ENCODE results near the gene IL11.

The IL11 gene

GRCh38 chr19:55345818-55346724 is 24.2 kb downstream of the IL11 start:
- peaks cover 59% of the 10 kb centered on the region for H3K36me3 ChIP-seq
- H3K9ac ChIP-seq: 0 out of 2 replicates have a peak overlapping the region, but pooled peaks have one; percentile 19
- no peak overlapping the region for H3K4me2 ChIP-seq
- H3K27me3 ChIP-seq: peaks cover 1% of the 10 kb centered on the region; the same call in 1 of the 2 replicates
- peaks cover 74% of the 10 kb centered on the region for H3K4me1 ChIP-seq
- no peak for TF ChIP-seq Cebpa-rat (IDR thresholded peaks at IDR 0.05)
- H3K9me3 ChIP-seq: no peaks in the 10 kb centered on the region
- no peak overlapping the region for H3K4me3 ChIP-seq
- 0 out of 2 replicates have a peak overlapping the region, but pooled peaks have one; percentile 38 for H3K27ac ChIP-seq
- H4K20me1 ChIP-seq: peaks cover 13% of the 10 kb centered on the region

DNA sequence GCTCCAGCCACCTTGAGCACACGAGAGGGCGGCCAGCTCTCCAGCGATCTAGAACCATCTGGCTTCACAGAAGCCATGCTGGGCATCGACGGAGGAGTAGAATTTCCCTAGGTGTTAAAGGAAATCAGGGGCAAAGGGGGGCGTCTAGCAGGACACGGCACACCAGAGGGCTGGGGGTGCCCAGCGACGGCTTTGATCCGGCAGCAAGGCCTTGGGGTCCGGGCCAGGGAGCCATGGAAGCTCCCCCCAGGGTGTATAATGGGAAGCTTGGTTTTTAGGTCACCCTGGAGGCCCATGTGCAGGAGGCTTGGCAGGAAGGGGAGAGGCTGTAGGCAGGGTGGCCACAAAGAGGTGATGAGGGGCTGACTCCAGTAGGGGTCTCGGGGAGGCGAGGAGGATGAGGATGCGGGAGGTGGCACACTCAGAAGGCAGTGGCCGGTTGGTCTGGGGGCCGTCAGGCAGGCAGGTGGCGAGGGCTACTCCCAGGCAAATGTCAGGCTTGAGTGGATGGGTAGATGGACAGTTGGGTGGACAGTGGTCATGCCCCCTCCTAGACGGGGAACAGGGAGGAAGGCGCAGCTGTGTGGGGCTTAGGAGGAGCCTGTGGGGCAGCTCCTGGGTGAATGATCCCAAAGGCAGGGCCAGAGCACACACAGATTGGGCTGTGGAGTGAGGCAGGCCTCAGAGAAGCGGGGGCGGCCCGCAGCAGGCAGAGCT is 25.0 kb downstream of the IL11 start:
- Histone ChIP-seq H3K27ac (0 out of 2 replicates have a peak overlapping the region, but pooled peaks have one; percentile 38), H3K4me2 (no peak overlapping the region), H3K36me3 (peaks cover 59% of the 10 kb centered on the region), H3K4me1 (peaks cover 74% of the 10 kb centered on the region), H4K20me1 (peaks cover 13% of the 10 kb centered on the region), H3K4me3 (no peak overlapping the region), H3K9ac (0 out of 2 replicates have a peak overlapping the region, but pooled peaks have one; percentile 19), H3K9me3 (no peaks in the 10 kb centered on the region), H3K27me3 (no peaks in the 10 kb centered on the region)
- no peak for TF ChIP-seq Cebpa-rat (IDR thresholded peaks at IDR 0.05)

- H3K27me3 ChIP-seq: no peaks in the 10 kb centered on the region
- H3K9ac ChIP-seq: peak overlapping the region; percentile 45; the same call in 1 of the 2 replicates
- H3K4me1 ChIP-seq: peaks cover 70% of the 10 kb centered on the region
- peaks cover 59% of the 10 kb centered on the region for H3K36me3 ChIP-seq
- peaks cover 13% of the 10 kb centered on the region for H4K20me1 ChIP-seq
- H3K4me2 ChIP-seq: peak overlapping the region; percentile 28; the same call in 1 of the 2 replicates
- TF ChIP-seq Cebpa-rat (IDR thresholded peaks at IDR 0.05): no peak
- no peaks in the 10 kb centered on the region for H3K9me3 ChIP-seq
- H3K4me3 ChIP-seq: no peak overlapping the region
- 0 out of 2 replicates have a peak overlapping the region, but pooled peaks have one; percentile 4 for H3K27ac ChIP-seq
These were observed 25.8 kb downstream of the IL11 start for GRCh38 chr19:55344444-55344843.

GRCh38 chr19:55341595-55342531 is 28.4 kb downstream of the IL11 start:
- H3K9me3 ChIP-seq: no peaks in the 10 kb centered on the region
- H3K4me3 ChIP-seq: peak overlapping the region; percentile 84
- H3K4me1 ChIP-seq: peaks cover 53% of the 10 kb centered on the region
- peak overlapping the region; percentile 99 for H3K4me2 ChIP-seq
- peaks cover 53% of the 10 kb centered on the region for H3K36me3 ChIP-seq
- H3K27ac ChIP-seq: peak overlapping the region; percentile 44; the same call in 1 of the 2 replicates
- H4K20me1 ChIP-seq: peaks cover 13% of the 10 kb centered on the region
- no peaks in the 10 kb centered on the region for H3K27me3 ChIP-seq
- peak overlapping the region; percentile 89; the same call in 1 of the 2 replicates for H3K9ac ChIP-seq
- TF ChIP-seq Cebpa-rat (IDR thresholded peaks at IDR 0.05): no peak

GRCh38 chr19:55341171-55341588 is 29.1 kb downstream of the IL11 start:
- peak overlapping the region; percentile 99 for H3K4me2 ChIP-seq
- peaks cover 52% of the 10 kb centered on the region for H3K4me1 ChIP-seq
- H3K27me3 ChIP-seq: no peaks in the 10 kb centered on the region
- peak overlapping the region; percentile 89 for H3K9ac ChIP-seq
- H3K36me3 ChIP-seq: peaks cover 48% of the 10 kb centered on the region
- TF ChIP-seq Cebpa-rat (IDR thresholded peaks at IDR 0.05): no peak
- H3K4me3 ChIP-seq: peak overlapping the region; percentile 84
- H4K20me1 ChIP-seq: peaks cover 13% of the 10 kb centered on the region
- peak overlapping the region; percentile 89 for H3K27ac ChIP-seq
- no peaks in the 10 kb centered on the region for H3K9me3 ChIP-seq

DNA sequence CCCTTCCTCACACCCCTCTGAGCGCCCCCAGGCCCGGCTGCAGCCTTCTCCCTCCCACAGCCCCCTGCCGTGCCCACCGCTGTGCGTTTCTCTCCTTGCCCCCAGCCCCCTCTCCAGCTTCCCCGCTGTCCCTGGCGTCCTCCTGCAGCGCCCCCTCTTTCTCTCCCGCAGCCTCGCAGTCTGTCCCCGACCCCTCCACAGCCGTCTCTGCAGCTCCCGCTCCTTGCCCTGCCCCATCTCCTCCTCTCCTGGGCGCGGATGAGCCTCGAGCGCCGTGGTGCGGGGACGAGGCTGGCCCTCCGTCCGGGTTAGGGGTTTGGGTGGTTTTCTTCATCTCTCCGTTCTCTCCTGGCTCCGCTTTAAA is 29.5 kb downstream of the IL11 start:
- Histone ChIP-seq H3K4me2 (peak overlapping the region; percentile 99), H3K27me3 (no peaks in the 10 kb centered on the region), H3K27ac (peak overlapping the region; percentile 89), H3K4me3 (peak overlapping the region; percentile 84), H3K9ac (peak overlapping the region; percentile 89), H3K9me3 (no peaks in the 10 kb centered on the region), H4K20me1 (peaks cover 13% of the 10 kb centered on the region), H3K4me1 (peaks cover 52% of the 10 kb centered on the region), H3K36me3 (peaks cover 44% of the 10 kb centered on the region)
- TF ChIP-seq Cebpa-rat (IDR thresholded peaks at IDR 0.05): no peak

- TF ChIP-seq Cebpa-rat (IDR thresholded peaks at IDR 0.05): no peak
- H3K4me2 ChIP-seq: peak overlapping the region; percentile 99
- peaks cover 48% of the 10 kb centered on the region for H3K4me1 ChIP-seq
- H3K27ac ChIP-seq: peak overlapping the region; percentile 89
- peak overlapping the region; percentile 84 for H3K4me3 ChIP-seq
- peaks cover 37% of the 10 kb centered on the region for H3K36me3 ChIP-seq
- peaks cover 13% of the 10 kb centered on the region for H4K20me1 ChIP-seq
- peak overlapping the region; percentile 89 for H3K9ac ChIP-seq
- no peaks in the 10 kb centered on the region for H3K27me3 ChIP-seq
- H3K9me3 ChIP-seq: no peaks in the 10 kb centered on the region
These were observed 30.1 kb downstream of the IL11 start for GRCh38 chr19:55339889-55340783.
